Activated T-helper 1 cell treated with Interleukin-2 at 50 U/mL for 16 hours (primary cell): ENCODE measurements around the gene PLCD4.

Source experiments
- DNase-seq: peaks from one replicate; pipeline ENCODE4 v3.0.0-alpha.2; 2020; ENCODE audit warnings: low read depth

Gene PLCD4

DNA sequence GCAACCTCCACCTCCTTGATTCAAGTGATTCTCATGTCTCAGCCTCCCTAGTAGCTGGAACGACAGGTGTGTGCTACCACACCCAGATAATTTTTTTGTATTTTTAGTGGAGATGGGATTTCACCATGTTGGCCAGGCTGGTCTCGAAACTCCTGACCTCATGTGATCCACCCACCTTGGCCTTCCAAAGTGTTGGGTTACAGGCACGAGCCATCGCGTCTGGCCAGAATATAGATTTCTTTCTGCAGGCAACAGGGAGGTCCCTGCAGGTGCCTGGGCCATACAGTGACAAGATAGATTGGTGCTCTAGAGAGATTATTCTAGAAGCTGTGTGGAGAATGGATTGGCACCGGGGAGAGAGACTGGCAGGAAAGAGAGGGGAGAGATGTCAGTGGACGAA lies 13.3 kb downstream of the PLCD4 start:
- no peak for DNase-seq

GRCh38 chr2:218622606-218623365 lies 15.1 kb downstream of the PLCD4 start:
- no peak for DNase-seq

- DNase-seq = no peak
Measured at GRCh38 chr2:218623366-218623705, 15.6 kb downstream of the PLCD4 start.

GRCh38 chr2:218626369-218626768 lies 18.7 kb downstream of the PLCD4 start:
- no peak for DNase-seq

DNA sequence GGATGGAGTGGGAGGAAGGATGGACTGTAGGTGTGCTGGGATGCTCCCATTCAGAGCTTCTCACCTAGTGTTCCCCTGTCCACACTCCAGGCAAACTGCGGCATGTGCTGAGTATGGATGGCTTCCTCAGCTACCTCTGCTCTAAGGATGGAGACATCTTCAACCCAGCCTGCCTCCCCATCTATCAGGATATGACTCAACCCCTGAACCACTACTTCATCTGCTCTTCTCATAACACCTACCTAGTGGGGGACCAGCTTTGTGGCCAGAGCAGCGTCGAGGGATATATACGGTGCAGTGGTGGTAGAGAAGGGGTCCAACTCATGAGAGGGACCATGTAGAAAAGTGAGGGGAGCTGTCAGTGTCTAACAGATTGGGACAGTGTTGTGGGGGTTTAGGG lies 20.2 kb downstream of the PLCD4 start:
- DNase-seq = no peak

- DNase-seq = no peak
Measured at GRCh38 chr2:218631837-218632236, 24.1 kb downstream of the PLCD4 start.

DNA sequence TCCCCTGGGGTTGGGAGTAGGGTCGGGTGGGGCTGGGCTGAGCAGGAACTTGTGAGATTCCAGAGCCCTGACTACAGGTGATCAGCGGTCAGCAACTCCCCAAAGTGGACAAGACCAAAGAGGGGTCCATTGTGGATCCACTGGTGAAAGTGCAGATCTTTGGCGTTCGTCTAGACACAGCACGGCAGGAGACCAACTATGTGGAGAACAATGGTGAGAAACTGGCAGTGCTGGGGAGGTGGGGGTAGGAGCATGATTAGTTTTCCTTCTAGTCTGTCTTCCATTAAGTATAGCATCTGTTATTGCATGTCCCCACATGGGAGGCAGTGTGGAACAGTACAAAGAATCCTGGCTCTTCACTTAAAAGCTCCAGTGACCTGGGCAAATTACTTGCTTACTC lies 28.0 kb downstream of the PLCD4 start:
- DNase-seq = no peak

- DNase-seq = no peak
Measured at GRCh38 chr2:218638372-218638771, 30.7 kb downstream of the PLCD4 start.

- DNase-seq = no peak
Measured at GRCh38 chr2:218642121-218642656, 34.5 kb downstream of the PLCD4 start.

DNA sequence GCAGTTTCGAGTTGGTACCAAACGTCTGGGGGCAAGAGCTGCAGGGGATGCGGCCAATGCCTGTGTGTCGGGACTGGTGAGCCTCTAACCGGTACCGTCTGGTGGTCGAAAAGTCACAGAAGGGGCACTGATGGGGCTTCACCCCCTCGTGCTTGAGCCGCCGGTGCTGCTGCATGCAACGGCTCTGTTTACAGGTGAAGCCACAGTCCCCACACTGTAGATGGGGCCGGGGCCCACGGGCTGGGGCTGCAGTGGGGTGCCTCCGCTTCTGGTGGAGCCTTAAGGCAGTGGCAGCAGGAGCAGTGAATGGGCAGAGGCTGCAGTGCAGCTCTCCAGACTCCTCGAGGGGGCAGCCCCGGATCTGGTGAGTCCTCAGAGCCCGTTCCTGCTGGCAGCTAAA lies 35.1 kb downstream of the PLCD4 start:
- no peak for DNase-seq

GRCh38 chr2:218643751-218644310 lies 36.1 kb downstream of the PLCD4 start:
- no peak for DNase-seq

DNA sequence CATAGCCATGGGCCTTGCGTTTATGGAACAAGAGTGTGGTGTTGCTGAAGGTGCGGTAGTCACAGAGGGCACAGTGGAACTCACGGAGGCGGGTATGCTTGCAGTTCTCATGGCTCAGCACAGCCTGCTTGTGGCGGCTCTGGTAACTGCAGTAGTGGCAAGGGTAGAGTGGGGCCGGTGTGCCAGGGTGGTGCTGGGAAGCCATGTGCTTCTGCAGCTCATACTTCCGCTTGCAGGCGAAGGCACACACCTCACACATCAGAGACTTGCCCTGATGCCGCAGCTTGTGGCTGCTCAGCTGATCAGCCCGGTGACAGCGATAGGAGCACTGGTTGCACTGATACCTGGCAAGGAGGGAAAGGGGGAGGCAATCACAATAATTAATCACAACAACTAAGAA lies 37.0 kb downstream of the PLCD4 start:
- no peak for DNase-seq

- DNase-seq = no peak
Measured at GRCh38 chr2:218645126-218645525, 37.4 kb downstream of the PLCD4 start.

- DNase-seq = peak; percentile 14
Measured at GRCh38 chr2:218648088-218648786, 40.5 kb downstream of the PLCD4 start.

- no peak for DNase-seq
Measured at GRCh38 chr2:218648787-218649100, 41.0 kb downstream of the PLCD4 start.

DNA sequence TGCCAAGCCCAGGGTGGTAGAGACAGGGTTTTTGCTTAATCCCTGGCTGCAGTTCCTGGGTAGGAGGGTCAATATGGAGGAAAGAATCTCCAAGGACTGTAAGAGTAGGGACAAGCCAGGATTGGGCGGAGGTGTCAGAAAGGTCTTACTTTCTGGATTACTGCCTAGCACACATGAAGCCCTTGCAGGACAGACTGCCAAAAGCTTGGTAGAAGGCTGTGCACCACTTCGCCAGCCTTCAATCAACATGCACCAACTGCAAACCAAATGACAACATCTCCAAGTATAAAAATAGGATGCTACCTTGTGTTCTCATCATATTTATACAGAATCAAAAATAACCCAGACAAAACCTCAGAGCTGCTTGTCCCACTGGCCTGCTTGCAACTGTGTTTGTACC lies 48.1 kb downstream of the PLCD4 start:
- DNase-seq = no peak

- peak; percentile 7 for DNase-seq
Measured at GRCh38 chr2:218658671-218659257, 51.1 kb downstream of the PLCD4 start.

DNA sequence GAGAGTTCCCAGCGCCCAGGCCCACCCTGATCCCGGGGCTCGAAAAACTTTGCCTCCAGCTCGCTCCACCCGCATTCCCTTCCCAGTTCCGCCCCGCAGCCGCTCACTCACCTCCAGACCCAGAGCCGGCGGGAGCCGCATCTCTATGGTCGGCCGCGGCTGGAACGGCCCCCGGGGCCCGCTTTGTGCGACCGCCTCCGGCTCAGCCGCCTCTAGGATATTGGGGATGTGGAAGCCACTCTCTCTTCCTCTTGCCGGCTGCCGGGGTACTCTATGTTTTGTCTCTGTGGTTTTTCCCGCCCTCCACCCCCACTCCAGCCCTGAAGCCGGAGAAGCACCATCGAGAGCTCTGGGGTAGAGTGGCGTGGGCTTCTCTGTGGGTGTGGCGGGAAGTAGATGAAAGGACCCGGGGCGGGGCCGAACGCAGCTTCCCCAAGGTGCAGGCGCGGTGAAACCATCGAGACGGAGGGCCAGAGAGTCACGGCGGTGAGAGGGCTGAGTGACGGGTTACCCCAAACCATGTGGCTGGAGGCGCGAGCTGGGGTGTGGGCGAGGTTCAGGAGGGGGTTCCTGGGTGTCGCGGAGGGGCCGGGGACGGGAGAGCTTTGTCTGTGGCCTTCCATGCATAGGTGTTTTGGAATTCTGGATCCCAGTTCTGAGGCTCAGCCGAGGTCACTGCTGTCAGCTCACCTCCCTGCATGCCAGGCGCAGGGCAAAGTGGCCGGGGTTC lies 51.7 kb downstream of the PLCD4 start, which contains the start of the genes BCS1L and ZNF142:
Gene BCS1L, plus strand, starts transcription at position 426 of the 730 bp plus-strand sequence. CDS start 1,305 bp downstream, outside the sequence.
Gene ZNF142, minus strand, starts transcription at position 366 of the 730 bp plus-strand sequence. CDS start 3,194 bp downstream, outside the sequence.
- DNase-seq = peak; percentile 86

GRCh38 chr2:218659988-218660358 lies 52.3 kb downstream of the PLCD4 start:
- no peak for DNase-seq

DNA sequence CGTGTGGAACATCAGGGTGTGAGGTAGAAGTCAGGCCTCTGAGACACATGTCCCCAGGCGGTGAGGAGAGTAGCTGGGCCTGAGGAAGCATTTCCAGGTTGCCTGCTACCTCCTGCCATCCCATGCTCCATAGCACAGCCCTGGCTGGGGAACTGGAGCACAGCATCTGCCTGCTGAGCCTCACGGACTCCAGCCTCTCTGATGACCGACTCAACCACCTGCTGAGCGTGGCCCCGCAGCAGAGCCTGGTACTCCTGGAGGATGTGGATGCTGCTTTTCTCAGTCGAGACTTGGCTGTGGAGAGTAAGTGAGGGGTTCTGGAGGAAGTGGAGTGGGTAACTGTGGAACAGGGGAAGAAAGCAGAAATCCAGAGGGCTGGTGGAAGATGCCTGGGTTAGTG lies 54.7 kb downstream of the PLCD4 start:
- DNase-seq = no peak

DNA sequence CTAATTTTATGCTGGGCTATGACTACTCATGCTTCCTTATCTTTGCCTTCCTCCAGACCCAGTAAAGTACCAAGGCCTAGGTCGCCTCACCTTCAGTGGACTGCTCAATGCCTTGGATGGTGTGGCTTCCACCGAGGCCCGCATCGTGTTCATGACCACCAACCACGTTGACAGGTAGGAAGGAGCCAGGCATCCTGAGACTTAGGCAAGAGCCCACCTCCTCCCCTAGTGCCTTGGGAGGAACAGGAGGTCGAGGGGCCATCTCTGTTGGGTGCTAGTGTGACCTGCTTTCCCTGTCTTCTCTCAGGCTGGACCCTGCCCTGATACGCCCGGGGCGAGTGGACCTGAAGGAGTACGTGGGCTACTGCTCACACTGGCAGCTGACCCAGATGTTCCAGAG lies 55.1 kb downstream of the PLCD4 start:
- DNase-seq = no peak

DNA sequence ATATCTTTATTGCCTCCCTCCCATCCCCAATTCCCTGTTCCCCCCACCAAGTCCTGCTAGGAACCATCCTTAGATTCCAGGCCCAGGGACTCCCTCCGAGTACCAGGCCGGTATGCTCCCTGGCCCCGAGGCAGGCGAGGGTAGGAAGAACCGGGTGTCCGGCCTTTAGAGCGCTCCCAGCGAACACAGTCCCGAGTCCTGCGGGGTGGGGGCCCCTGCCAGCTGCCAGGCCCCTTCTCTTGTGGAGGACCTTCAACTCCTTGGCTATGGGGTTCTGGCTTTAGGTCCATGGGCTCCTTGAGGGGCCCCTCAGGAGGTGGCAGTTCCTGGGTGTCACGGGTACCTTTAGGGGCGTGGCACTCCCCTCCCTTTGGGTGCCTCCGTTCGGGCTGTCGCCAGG lies 56.2 kb downstream of the PLCD4 start:
- no peak for DNase-seq
